ENCODE measurements around the gene RAB11FIP4. TPM values are rescaled to one million over a fixed set of nuclear protein-coding genes. Genes with fewer than 3 reads are reported as not detected.

RAB11FIP4 gene
- total and polyA plus RNA-seq, 2 of the 13 experiments (the other 11 are each of a cell fraction or from before 2014, with no cell fraction given): 28.0 to 89.3 TPM

- TF ChIP-seq, protein P1, sequence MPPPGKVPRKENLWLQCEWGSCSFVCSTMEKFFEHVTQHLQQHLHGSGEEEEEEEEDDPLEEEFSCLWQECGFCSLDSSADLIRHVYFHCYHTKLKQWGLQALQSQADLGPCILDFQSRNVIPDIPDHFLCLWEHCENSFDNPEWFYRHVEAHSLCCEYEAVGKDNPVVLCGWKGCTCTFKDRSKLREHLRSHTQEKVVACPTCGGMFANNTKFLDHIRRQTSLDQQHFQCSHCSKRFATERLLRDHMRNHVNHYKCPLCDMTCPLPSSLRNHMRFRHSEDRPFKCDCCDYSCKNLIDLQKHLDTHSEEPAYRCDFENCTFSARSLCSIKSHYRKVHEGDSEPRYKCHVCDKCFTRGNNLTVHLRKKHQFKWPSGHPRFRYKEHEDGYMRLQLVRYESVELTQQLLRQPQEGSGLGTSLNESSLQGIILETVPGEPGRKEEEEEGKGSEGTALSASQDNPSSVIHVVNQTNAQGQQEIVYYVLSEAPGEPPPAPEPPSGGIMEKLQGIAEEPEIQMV (CRISPR knock-in tag; IDR thresholded peaks at IDR 0.05; ENCODE audit: low read depth): peak; percentile 4; the same call in 1 of the 2 replicates
- TF ChIP-seq SMARCC2 (IDR thresholded peaks at IDR 0.05): no peak
- TF ChIP-seq ZFY (CRISPR knock-in tag; IDR thresholded peaks at IDR 0.05): peak; percentile 52
- TF ChIP-seq SP1 (IDR thresholded peaks at IDR 0.05): no peak
- no peak for TF ChIP-seq SP1 (CRISPR knock-in tag; IDR thresholded peaks at IDR 0.05)
- peak; percentile 98 for TF ChIP-seq SALL1 (CRISPR knock-in tag; IDR thresholded peaks at IDR 0.05)
- no peak for TF ChIP-seq ETV6 (CRISPR knock-in tag; conservative IDR thresholded peaks at IDR 0.05)
- 0 out of 2 replicates have a peak, but pooled peaks have one; percentile 25 for TF ChIP-seq PRMT3 (CRISPR knock-in tag; IDR thresholded peaks at IDR 0.05; ENCODE audit: borderline replicate concordance, low read depth)
- no peak for TF ChIP-seq TAF1 (CRISPR knock-in tag; IDR thresholded peaks at IDR 0.05)
- TF ChIP-seq ZKSCAN5 (CRISPR knock-in tag; IDR thresholded peaks at IDR 0.05): no peak
- TF ChIP-seq REPIN1 (CRISPR knock-in tag; IDR thresholded peaks at IDR 0.05; ENCODE audit: borderline replicate concordance, low read depth): peak; percentile 92
- TF ChIP-seq ZNF224 (CRISPR knock-in tag; IDR thresholded peaks at IDR 0.05): no peak
- TF ChIP-seq ONECUT2 (CRISPR knock-in tag; IDR thresholded peaks at IDR 0.05): peak; percentile 99
- TF ChIP-seq, protein P2, sequence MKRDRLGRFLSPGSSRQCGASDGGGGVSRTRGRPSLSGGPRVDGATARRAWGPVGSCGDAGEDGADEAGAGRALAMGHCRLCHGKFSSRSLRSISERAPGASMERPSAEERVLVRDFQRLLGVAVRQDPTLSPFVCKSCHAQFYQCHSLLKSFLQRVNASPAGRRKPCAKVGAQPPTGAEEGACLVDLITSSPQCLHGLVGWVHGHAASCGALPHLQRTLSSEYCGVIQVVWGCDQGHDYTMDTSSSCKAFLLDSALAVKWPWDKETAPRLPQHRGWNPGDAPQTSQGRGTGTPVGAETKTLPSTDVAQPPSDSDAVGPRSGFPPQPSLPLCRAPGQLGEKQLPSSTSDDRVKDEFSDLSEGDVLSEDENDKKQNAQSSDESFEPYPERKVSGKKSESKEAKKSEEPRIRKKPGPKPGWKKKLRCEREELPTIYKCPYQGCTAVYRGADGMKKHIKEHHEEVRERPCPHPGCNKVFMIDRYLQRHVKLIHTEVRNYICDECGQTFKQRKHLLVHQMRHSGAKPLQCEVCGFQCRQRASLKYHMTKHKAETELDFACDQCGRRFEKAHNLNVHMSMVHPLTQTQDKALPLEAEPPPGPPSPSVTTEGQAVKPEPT (CRISPR knock-in tag; IDR thresholded peaks at IDR 0.05; ENCODE audit: low read depth): no peak
- no peak for TF ChIP-seq MLLT10 (CRISPR knock-in tag; IDR thresholded peaks at IDR 0.05)
- TF ChIP-seq ZSCAN29 (CRISPR knock-in tag; conservative IDR thresholded peaks at IDR 0.05): no peak; the same call in 1 of the 2 replicates
- no peak; the same call in 1 of the 2 replicates for TF ChIP-seq MIER2 (CRISPR knock-in tag; IDR thresholded peaks at IDR 0.05)
- no peak for TF ChIP-seq KDM5B (CRISPR knock-in tag; IDR thresholded peaks at IDR 0.05; ENCODE audit: borderline replicate concordance)
- no peak for TF ChIP-seq PCBP2 (optimal IDR thresholded peaks at IDR 0.05; ENCODE audit: low read depth, low read length, poor library complexity, severe bottlenecking)
- TF ChIP-seq ISL2 (CRISPR knock-in tag; IDR thresholded peaks at IDR 0.05): peak; percentile 78
- TF ChIP-seq CHCHD3 (CRISPR knock-in tag; IDR thresholded peaks at IDR 0.05): no peak
- peak; percentile 83; the same call in 1 of the 2 replicates for TF ChIP-seq IRX3 (CRISPR knock-in tag; IDR thresholded peaks at IDR 0.05; ENCODE audit: borderline replicate concordance, low read depth)
- TF ChIP-seq, protein P3, sequence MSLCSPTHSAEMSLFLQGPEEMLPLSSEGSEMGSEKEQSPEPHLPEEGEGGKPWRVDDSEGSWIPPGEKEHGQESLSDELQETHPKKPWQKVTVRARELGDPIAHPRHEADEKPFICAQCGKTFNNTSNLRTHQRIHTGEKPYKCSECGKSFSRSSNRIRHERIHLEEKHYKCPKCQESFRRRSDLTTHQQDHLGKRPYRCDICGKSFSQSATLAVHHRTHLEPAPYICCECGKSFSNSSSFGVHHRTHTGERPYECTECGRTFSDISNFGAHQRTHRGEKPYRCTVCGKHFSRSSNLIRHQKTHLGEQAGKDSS (CRISPR knock-in tag; IDR thresholded peaks at IDR 0.05; ENCODE audit: borderline replicate concordance, low read depth): no peak
- TF ChIP-seq THAP11 (CRISPR knock-in tag; IDR thresholded peaks at IDR 0.05): peak; percentile 76
- peak; percentile 56; the same call in 1 of the 2 replicates for TF ChIP-seq AHR (CRISPR knock-in tag; IDR thresholded peaks at IDR 0.05)
Measured at GRCh38 chr17:31475378-31476162, 84.1 kb downstream of the RAB11FIP4 start (continued).

Measured in HepG2 (cell line).